GM23248 (cell line): ENCODE measurements around the gene PRDX6.

Experiments used
- EZH2 ChIP-seq: fragments of 200-600 bp; sonication (generic); IDR thresholded peaks from 2 replicates; pipeline ENCODE4 v1.6.1; 2018; ENCODE audit warnings: antibody characterized with exemption, mild to moderate bottlenecking; ENCODE audit not compliant: insufficient read depth, poor library complexity, severe bottlenecking
- EZH2phosphoT487 ChIP-seq: fragments of 200-600 bp; sonication (generic); IDR thresholded peaks from 2 replicates; pipeline ENCODE4 v1.6.1; 2018; ENCODE audit warnings: antibody characterized with exemption, moderate library complexity, mild to moderate bottlenecking, low read depth; ENCODE audit not compliant: insufficient read depth

DNA sequence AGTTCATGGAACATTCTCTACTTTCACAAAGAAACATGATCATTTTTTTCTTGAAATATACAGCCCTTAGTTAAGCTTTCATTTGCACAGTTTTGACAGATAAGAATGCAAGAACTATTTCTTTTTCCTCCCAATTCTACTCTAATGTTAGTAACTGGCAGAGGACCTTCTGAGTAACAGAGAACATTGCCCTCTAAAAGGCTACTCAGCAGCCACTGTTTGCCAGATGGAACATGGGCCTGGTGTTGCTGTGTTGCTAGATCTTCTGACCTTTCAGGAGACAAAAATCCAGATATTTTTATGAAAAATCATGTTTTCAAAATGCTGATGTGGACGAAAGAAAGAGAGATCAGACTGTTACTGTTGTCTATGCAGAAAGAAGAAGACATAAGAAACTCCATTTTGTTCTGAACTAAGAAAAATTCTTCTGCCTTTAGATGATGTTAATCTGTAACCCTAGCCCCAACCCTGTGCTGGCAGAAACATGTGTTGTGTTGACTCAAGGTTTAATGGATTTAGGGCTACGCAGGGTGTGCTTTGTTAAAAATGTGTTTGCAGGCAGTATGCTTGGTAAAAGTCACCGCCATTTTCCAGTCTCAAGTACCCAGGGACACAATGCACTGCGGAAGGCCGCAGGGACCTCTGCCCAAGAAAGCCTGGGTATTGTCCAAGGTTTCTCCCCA lies 2.9 kb upstream of the PRDX6 start:
- TF ChIP-seq EZH2: no peak
- TF ChIP-seq EZH2phosphoT487: no peak
